ENCODE measurements around the gene AHCYL1. TPM values are rescaled to one million over a fixed set of nuclear protein-coding genes. Genes with fewer than 3 reads are reported as not detected.

AHCYL1 gene
- total and polyA plus RNA-seq, 9 donors, result 41.1 to 113 (median 85.8) TPM

DNA sequence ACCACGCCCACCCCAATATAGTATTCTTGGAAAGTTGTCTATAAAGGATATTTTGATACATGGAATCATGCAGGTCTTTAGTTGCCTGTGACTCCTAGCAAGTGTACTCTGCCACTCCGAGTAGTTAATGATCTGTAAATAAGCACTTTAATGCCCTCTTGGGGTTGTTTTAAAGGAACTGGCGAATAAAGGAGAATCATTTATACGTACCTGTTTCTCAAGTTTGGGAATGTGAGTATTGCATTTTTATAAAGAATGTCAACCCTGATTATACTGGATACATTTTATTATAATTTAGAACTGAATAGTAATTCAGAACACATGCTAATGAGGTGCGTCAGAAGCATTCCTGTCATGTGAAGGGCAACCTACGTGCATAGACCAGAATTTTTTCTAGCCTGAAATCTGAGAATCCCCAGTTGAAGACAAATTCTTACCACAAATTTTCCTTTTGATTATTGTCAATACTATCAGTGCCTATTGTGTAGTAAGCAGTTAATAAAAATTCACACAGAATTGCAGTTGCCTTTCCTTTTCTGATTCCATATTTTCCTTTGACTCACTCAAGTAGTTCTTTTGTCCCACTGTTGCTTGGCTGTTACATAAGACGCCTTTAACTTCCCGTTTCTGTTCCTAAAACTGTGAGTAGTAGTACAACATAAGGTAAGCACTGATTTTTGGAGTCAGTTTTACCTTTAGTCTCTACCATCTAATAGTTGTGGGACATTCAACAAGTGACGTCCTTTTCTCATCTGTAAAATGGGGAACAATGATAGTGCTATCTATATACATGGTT lies 5.1 kb downstream of the AHCYL1 start:
- H3K27ac ChIP-seq, result no peak overlapping the region
- no peaks in the 10 kb centered on the region for H3K36me3 ChIP-seq
- no peak for DNase-seq
- TF ChIP-seq, protein P1, sequence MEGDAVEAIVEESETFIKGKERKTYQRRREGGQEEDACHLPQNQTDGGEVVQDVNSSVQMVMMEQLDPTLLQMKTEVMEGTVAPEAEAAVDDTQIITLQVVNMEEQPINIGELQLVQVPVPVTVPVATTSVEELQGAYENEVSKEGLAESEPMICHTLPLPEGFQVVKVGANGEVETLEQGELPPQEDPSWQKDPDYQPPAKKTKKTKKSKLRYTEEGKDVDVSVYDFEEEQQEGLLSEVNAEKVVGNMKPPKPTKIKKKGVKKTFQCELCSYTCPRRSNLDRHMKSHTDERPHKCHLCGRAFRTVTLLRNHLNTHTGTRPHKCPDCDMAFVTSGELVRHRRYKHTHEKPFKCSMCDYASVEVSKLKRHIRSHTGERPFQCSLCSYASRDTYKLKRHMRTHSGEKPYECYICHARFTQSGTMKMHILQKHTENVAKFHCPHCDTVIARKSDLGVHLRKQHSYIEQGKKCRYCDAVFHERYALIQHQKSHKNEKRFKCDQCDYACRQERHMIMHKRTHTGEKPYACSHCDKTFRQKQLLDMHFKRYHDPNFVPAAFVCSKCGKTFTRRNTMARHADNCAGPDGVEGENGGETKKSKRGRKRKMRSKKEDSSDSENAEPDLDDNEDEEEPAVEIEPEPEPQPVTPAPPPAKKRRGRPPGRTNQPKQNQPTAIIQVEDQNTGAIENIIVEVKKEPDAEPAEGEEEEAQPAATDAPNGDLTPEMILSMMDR (IDR thresholded peaks at IDR 0.05), result no peak
- TF ChIP-seq POLR2A (IDR thresholded peaks at IDR 0.05) (no peak), EP300 (IDR thresholded peaks at IDR 0.05) (no peak)
- H3K9me3 ChIP-seq, result no peaks in the 10 kb centered on the region
- intact Hi-C loops (cut with DNase I), result loop anchor here (5.0 to 10.0 kb wide), 6 partner anchors 65 to 445 kb away; partner anchors contain the start of gene GNAI3 (in 1 of the 4)
- H3K4me3 ChIP-seq, result no peak overlapping the region
- 91 to 92% (median 92%) methylated on average over 9 of the region's 9 CpGs for WGBS, 3 donors
- H3K4me1 ChIP-seq (ENCODE audit: insufficient read depth), result peaks cover 19% of the 10 kb centered on the region
- no peaks in the 10 kb centered on the region for H3K27me3 ChIP-seq

- intact Hi-C loops (cut with DNase I), result no loop called here
- 93 to 95% (median 95%) methylated on average over 2 of the region's 2 CpGs for WGBS, 3 donors
- no peak overlapping the region for H3K4me3 ChIP-seq
- H3K9me3 ChIP-seq, result no peaks in the 10 kb centered on the region
- H3K27me3 ChIP-seq, result no peaks in the 10 kb centered on the region
- no peak for TF ChIP-seq POLR2A (IDR thresholded peaks at IDR 0.05)
- TF ChIP-seq, protein P1 (IDR thresholded peaks at IDR 0.05), result no peak
- TF ChIP-seq EP300 (IDR thresholded peaks at IDR 0.05), result no peak
- H3K36me3 ChIP-seq, result no peaks in the 10 kb centered on the region
- H3K27ac ChIP-seq, result no peak overlapping the region
- DNase-seq, result no peak
- H3K4me1 ChIP-seq (ENCODE audit: insufficient read depth), result peaks cover 20% of the 10 kb centered on the region
Observed at GRCh38 chr1:109990302-109990653, 5.7 kb downstream of the AHCYL1 start.

DNA sequence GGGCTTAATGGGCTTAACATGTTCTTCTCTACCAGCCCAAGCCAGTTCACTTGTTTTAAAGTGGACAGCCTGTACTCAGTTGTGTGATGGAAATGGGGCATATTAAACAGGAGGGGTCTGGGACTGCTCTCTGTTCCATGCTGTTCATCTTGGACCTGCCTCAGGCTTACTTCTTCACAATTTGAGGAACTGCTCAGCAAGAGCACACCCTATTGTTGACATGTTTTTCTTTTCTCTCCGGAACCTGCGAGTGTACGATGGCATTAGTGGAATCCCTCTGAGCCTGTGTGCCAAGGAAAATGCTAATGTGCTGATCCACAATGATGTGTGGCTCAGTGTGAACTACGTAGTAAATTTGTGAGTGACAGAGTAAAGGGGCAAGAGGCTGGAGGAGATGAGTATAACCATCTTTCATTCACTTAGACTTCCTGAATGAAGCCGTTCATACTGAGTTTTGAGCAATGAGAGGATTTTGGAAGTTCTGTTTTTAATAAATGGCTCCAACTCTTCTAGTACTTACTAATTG lies 6.9 kb downstream of the AHCYL1 start:
- Histone ChIP-seq H3K27me3 (no peaks in the 10 kb centered on the region), H3K4me3 (no peak overlapping the region), H3K4me1 (ENCODE audit: insufficient read depth) (peaks cover 18% of the 10 kb centered on the region), H3K9me3 (no peaks in the 10 kb centered on the region), H3K27ac (no peak overlapping the region), H3K36me3 (no peaks in the 10 kb centered on the region)
- intact Hi-C loops (cut with DNase I), result no loop called here
- 76 to 95% (median 78%) methylated on average over 5 of the region's 5 CpGs for WGBS, 3 donors
- no peak for DNase-seq
- TF ChIP-seq POLR2A (IDR thresholded peaks at IDR 0.05) (no peak), EP300 (IDR thresholded peaks at IDR 0.05) (no peak)
- TF ChIP-seq, protein P1 (IDR thresholded peaks at IDR 0.05), result no peak

GRCh38 chr1:109993885-109994284 lies 9.3 kb downstream of the AHCYL1 start:
- intact Hi-C loops (cut with DNase I), result no loop called here
- Histone ChIP-seq H3K9me3 (no peaks in the 10 kb centered on the region), H3K27ac (no peak overlapping the region), H3K27me3 (no peaks in the 10 kb centered on the region), H3K4me1 (ENCODE audit: insufficient read depth) (peaks cover 17% of the 10 kb centered on the region), H3K4me3 (no peak overlapping the region), H3K36me3 (no peaks in the 10 kb centered on the region)
- 22 to 39% (median 27%) methylated on average over 3 of the region's 3 CpGs for WGBS, 3 donors
- TF ChIP-seq EP300 (IDR thresholded peaks at IDR 0.05) (no peak), POLR2A (IDR thresholded peaks at IDR 0.05) (no peak)
- TF ChIP-seq, protein P1 (IDR thresholded peaks at IDR 0.05), result no peak
- DNase-seq, result no peak
